ENCODE results near the gene SLITRK1.

The SLITRK1 gene

GRCh38 chr13:83865161-83866137 lies 16.8 kb downstream of the SLITRK1 start:
- DNase-seq = no peak

DNA sequence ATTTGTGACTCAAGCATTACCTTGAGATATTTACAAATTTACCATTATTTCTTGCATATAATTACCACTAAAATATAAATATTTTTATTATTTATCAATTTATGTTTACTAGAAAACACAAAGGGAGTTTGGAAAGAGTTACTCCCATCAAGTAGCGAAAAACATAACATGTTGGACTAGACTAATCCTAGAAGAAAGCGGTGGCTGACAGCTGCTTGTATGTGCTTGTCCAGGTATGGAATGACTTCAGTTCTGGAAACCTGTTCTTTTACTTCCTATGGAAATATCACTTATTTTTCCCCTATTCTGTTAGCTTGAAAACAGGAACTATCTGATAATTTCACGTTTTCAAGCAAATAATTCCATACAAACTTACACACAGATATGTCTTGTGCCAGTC lies 28.5 kb downstream of the SLITRK1 start:
- no peak for DNase-seq

DNA sequence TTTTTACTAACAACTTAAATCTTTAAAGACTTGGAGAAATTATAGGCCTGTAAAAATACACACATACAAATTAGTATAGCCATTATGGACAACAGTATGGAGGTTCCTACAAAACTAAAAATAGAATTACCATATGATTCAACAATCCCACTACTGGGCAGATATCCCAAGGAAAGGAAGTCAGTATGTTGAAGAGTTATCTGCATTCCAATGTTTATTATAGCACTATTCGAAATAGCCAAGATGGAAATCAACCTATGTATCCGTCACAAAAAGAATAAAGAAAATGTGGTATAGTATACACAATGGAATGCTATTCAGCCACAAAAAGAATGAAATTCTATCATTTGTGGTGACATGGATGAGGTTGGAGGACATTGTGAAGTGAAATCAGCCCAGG lies 37.2 kb downstream of the SLITRK1 start:
- DNase-seq = no peak

DNA sequence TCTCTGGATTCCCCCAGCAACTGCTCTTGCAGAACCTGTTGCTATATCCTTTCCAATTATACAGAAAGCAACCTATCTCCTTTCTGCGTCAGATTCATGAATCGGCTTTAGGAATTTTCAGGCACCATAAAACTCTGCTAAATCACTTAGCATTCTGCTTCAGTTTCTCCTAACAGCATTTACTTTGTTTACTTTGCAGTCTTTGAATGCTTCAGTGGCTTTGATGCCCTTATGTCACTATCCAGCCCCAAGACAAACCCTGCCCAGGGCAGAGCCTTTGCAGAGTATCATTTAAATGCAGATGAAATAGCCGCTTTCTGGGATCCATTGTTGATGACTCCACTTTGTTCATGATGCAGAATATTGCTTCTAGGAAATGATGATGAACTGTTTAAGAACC lies 43.1 kb downstream of the SLITRK1 start:
- no peak for DNase-seq

DNA sequence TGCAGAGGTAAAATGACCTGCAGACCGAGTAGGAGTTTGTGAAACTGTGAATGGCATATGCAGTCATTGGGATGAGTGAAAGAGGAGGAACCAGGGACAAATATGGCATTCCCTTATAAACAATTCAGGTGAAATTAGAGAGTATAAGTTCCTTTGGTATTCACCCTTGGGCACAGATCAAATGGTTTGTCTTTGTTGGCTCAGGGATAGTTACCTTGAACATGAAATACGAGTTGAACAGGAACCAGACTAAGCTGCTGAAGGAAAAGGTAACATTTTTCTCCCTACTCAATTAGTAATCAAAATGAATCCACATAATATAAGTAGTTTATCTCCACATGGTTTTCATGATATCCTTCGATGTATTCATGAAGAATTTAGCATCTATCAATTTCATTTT lies 50.5 kb downstream of the SLITRK1 start:
- DNase-seq = no peak

GRCh38 chr13:83829810-83830209 lies 52.5 kb downstream of the SLITRK1 start:
- DNase-seq = no peak

- no peak for DNase-seq
Observed at GRCh38 chr13:83827338-83827737, 54.9 kb downstream of the SLITRK1 start.
